Daoy (cell line): ENCODE results near the gene NUDT3. TPM values are rescaled to one million over a fixed set of nuclear protein-coding genes. Genes with fewer than 3 reads are reported as not detected.

Source experiments
- DNase-seq: peaks from one replicate; pipeline ENCODE4 v3.0.0-alpha.2; 2015; ENCODE audit warnings: low read depth
- total RNA-seq: library from RNA; depleted of rRNA; stranded (reverse); fragments of >200 nt; shearing (Covaris generic); gene quantifications from 2 replicates; pipeline ENCODE4 v1.2.3, GENCODE V29; 2014; rRNA removed

NUDT3 gene
- total RNA-seq, 1 experiment from 2014 or later: 35.4 TPM

- no peak for DNase-seq
These were observed 153.6 kb downstream of the NUDT3 start for GRCh38 chr6:34238585-34239499.

- peak; percentile 83 for DNase-seq
These were observed 154.5 kb downstream of the NUDT3 start for GRCh38 chr6:34237722-34238584.

- peak; percentile 36 for DNase-seq
These were observed 155.2 kb downstream of the NUDT3 start for GRCh38 chr6:34237316-34237721.

- peak; percentile 95 for DNase-seq
These were observed 155.8 kb downstream of the NUDT3 start, which contains the start of gene HMGA1 for GRCh38 chr6:34236443-34237315. HMGA1 (plus strand) TSS chr6:34236873; CDS start chr6:34240781, 3,908 bp downstream.

GRCh38 chr6:34236131-34236442 is 156.4 kb downstream of the NUDT3 start:
- DNase-seq: no peak

- DNase-seq: no peak
These were observed 156.9 kb downstream of the NUDT3 start for GRCh38 chr6:34235307-34236130.

- no peak for DNase-seq
These were observed 157.7 kb downstream of the NUDT3 start for GRCh38 chr6:34234667-34235306.

- DNase-seq: no peak
These were observed 158.6 kb downstream of the NUDT3 start for GRCh38 chr6:34233867-34234266.

GRCh38 chr6:34232901-34233300 is 159.6 kb downstream of the NUDT3 start:
- DNase-seq: no peak

GRCh38 chr6:34231566-34232336 is 160.7 kb downstream of the NUDT3 start:
- no peak for DNase-seq

- no peak for DNase-seq
These were observed 161.7 kb downstream of the NUDT3 start for GRCh38 chr6:34230653-34231371.

- no peak for DNase-seq
These were observed 162.6 kb downstream of the NUDT3 start for GRCh38 chr6:34229877-34230276.

Other genes starting within 250 kb of the NUDT3 start
- gene GRM4, start 246.6 kb downstream of the NUDT3 start, total RNA-seq: 0.06 TPM in 1 of 2 replicates, not detected in the other
- gene HMGA1, start 155.8 kb downstream of the NUDT3 start, total RNA-seq: 489 and 504 TPM in 2 replicates
- 53.3 and 58.3 TPM in 2 replicates for gene SMIM29, start 143.7 kb downstream of the NUDT3 start, total RNA-seq
- gene RPS10, start 33.4 kb upstream of the NUDT3 start, total RNA-seq: 5,860 and 6,506 TPM in 2 replicates
- gene PACSIN1, start 73.4 kb upstream of the NUDT3 start, total RNA-seq: not detected in 2 replicates
- not detected in 2 replicates for gene SPDEF, start 163.7 kb upstream of the NUDT3 start, total RNA-seq